Measurements from ENCODE around the gene TNFAIP2. TPM values are rescaled to one million over a fixed set of nuclear protein-coding genes. Genes with fewer than 3 reads are reported as not detected.

Gene TNFAIP2
- total RNA-seq, 1 donor from 2014 or later: 23.2 TPM

GRCh38 chr14:103186241-103186822 lies 63.1 kb downstream of the TNFAIP2 start:
- no peak for DNase-seq (ENCODE audit: low read depth, low spot score)

Other genes with a start within 250 kb of the TNFAIP2 start
- gene AMN, start 200.8 kb upstream of the TNFAIP2 start, total RNA-seq: 0.13 TPM in 1 of 2 replicates, not detected in the other
- 113 and 121 TPM in 2 replicates for gene CDC42BPB, start 65.9 kb upstream of the TNFAIP2 start, total RNA-seq
- not detected in 2 replicates for gene LBHD2, start 39.3 kb upstream of the TNFAIP2 start, total RNA-seq
- not detected in 2 replicates for gene EXOC3L4, start 28.7 kb upstream of the TNFAIP2 start, total RNA-seq
- gene EIF5, start 210.8 kb downstream of the TNFAIP2 start, total RNA-seq: 159 and 250 TPM in 2 replicates

Data from pulmonary artery endothelial cell (primary cell).